NT2/D1 (cell line): ENCODE results near the gene ANKS4B.

Experiments used
- SUZ12 ChIP-seq: IDR thresholded peaks from 2 replicates; pipeline ENCODE4 v1.6.1; 2011; ENCODE audit not compliant: insufficient read length, insufficient read depth; ENCODE audit errors: extremely low read depth
- YY1 ChIP-seq: IDR thresholded peaks from 2 replicates; pipeline ENCODE4 v1.6.1; 2011; ENCODE audit not compliant: insufficient read length, insufficient read depth
- ZNF274 ChIP-seq: IDR thresholded peaks from 2 replicates; pipeline ENCODE4 v1.6.1; 2011; ENCODE audit warnings: mild to moderate bottlenecking, low read depth, low read length

DNA sequence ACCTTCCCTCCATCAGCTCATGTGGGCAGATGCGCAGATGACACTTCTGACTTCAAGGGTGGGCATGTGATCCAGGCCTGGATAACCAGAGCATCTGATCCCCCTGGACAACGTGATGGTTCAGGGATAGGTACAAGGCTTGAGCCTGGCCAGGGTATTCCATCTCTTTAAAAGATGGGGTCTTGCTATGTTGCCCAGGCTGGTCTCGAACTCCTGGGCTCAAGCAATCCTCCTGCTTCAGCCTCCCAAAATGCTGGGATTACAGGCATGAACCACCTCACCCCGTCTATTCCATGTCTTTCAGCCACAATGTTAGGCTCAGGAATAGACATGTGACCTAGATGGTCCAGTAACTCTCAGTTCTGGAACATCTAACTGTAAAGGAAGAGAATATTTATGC, 23.8 kb downstream of the ANKS4B start:
- TF ChIP-seq YY1, result no peak
- TF ChIP-seq SUZ12, result no peak
- no peak for TF ChIP-seq ZNF274
